CD14-positive monocyte (primary cell): ENCODE results near the gene NCR2. TPM values are rescaled to one million over a fixed set of nuclear protein-coding genes. Genes with fewer than 3 reads are reported as not detected.

ENCODE experiments used
- DNase-seq, 3 donors: peaks; one replicate each; pipeline ENCODE4 v3.0.0-alpha.2; 2011 to 2022
- H2AFZ ChIP-seq: 2 replicates; pipeline ENCODE4 v1.6.0; 2012; ENCODE audit warnings: mild to moderate bottlenecking, low read depth, low read length, inconsistent platforms; ENCODE audit not compliant: insufficient read depth, poor library complexity, severe bottlenecking
- H3K27ac ChIP-seq, 2 donors: 1 replicate in 1 of 2; 2 replicates in 1 of 2; pipeline ENCODE4 v1.5.1; 2012 to 2013; ENCODE audit warnings: low read length in 2 of 2, control low read depth in 1 of 2, inconsistent platforms in 1 of 2, low read depth in 1 of 2, mild to moderate bottlenecking in 1 of 2
- H3K27me3 ChIP-seq, 2 donors: one replicate each; pipeline versions ENCODE4 v1.6.0 to v1.6.1; 2011 to 2013; ENCODE audit warnings: low read length in 2 of 2; ENCODE audit not compliant: control insufficient read depth in 2 of 2, insufficient read depth in 2 of 2
- H3K36me3 ChIP-seq, 2 donors: replicated peaks in 1 of 2; 1 replicate in 1 of 2; 2 replicates in 1 of 2; pipeline versions ENCODE4 v1.5.1 to v1.6.1; 2012 to 2013; ENCODE audit warnings: low read length in 2 of 2, control low read depth in 1 of 2, inconsistent platforms in 1 of 2, mild to moderate bottlenecking in 1 of 2; ENCODE audit not compliant: insufficient read depth in 2 of 2, control insufficient read depth in 1 of 2
- H3K4me1 ChIP-seq, 2 donors: 1 replicate in 1 of 2; 2 replicates in 1 of 2; pipeline versions ENCODE4 v1.5.1 to v1.6.1; 2012 to 2013; ENCODE audit warnings: low read length in 2 of 2, control low read depth in 1 of 2, inconsistent platforms in 1 of 2, mild to moderate bottlenecking in 1 of 2, moderate library complexity in 1 of 2; ENCODE audit not compliant: insufficient read depth in 2 of 2, control insufficient read depth in 1 of 2
- H3K4me2 ChIP-seq: replicated peaks from 2 replicates; pipeline ENCODE3; 2012; ENCODE audit warnings: low read length, moderate library complexity, mild to moderate bottlenecking; ENCODE audit not compliant: poor library complexity, severe bottlenecking; ENCODE audit errors: extremely low read depth
- H3K4me3 ChIP-seq, 3 experiments: fragments of 200-600 bp in 1 of 3; sonication (generic) in 1 of 3; replicated peaks in 1 of 3; 1 replicate in 2 of 3; 2 replicates in 1 of 3; pipeline ENCODE4 v1.5.1; 2011 to 2013; ENCODE audit warnings: low read length in 3 of 3, mild to moderate bottlenecking in 3 of 3, control low read depth in 2 of 3, low read depth in 2 of 3, inconsistent platforms in 1 of 3, moderate library complexity in 1 of 3
- H3K79me2 ChIP-seq: 2 replicates; pipeline ENCODE4 v1.6.0; 2012; ENCODE audit warnings: mild to moderate bottlenecking, control low read depth, inconsistent platforms, low read length, moderate library complexity; ENCODE audit not compliant: insufficient read depth
- H3K9ac ChIP-seq: 2 replicates; pipeline ENCODE4 v1.6.0; 2017; ENCODE audit warnings: low read length, mild to moderate bottlenecking; ENCODE audit not compliant: insufficient read depth, poor library complexity, severe bottlenecking
- H3K9me3 ChIP-seq, 2 donors: replicated peaks in 1 of 2; 1 replicate in 1 of 2; 2 replicates in 1 of 2; pipeline versions ENCODE4 v1.5.1 to v1.6.1; 2012 to 2013; ENCODE audit warnings: low read length in 2 of 2, control low read depth in 1 of 2; ENCODE audit not compliant: control insufficient read depth in 1 of 2, insufficient read depth in 1 of 2
- H4K20me1 ChIP-seq: 2 replicates; pipeline ENCODE4 v1.6.0; 2012; ENCODE audit warnings: mild to moderate bottlenecking, low read length, control low read depth, moderate library complexity; ENCODE audit not compliant: insufficient read depth
- H3K27ac Mint-ChIP-seq, 7 donors: one replicate each; pipeline ENCODE4 v1.8.0; 2020; ENCODE audit warnings: mild to moderate bottlenecking in 7 of 7, mixed read lengths in 7 of 7, moderate library complexity in 6 of 7, inconsistent platforms in 2 of 7
- H3K27me3 Mint-ChIP-seq, 3 donors: one replicate each; pipeline ENCODE4 v1.8.0; 2021 to 2022; ENCODE audit warnings: low read depth in 3 of 3, mild to moderate bottlenecking in 3 of 3, mixed read lengths in 3 of 3, moderate library complexity in 3 of 3, inconsistent platforms in 1 of 3
- H3K36me3 Mint-ChIP-seq, 2 donors: one replicate each; pipeline ENCODE4 v1.8.0; 2020; ENCODE audit warnings: mixed read lengths in 2 of 2, inconsistent platforms in 1 of 2, mild to moderate bottlenecking in 1 of 2
- H3K4me1 Mint-ChIP-seq: one replicate; pipeline ENCODE4 v1.8.0; 2020; ENCODE audit warnings: mild to moderate bottlenecking, mixed read lengths
- H3K4me3 Mint-ChIP-seq, 2 donors: one replicate each; pipeline ENCODE4 v1.8.0; 2020; ENCODE audit warnings: mild to moderate bottlenecking in 2 of 2, mixed read lengths in 2 of 2, moderate library complexity in 1 of 2
- H3K9me3 Mint-ChIP-seq, 7 donors: one replicate each; pipeline ENCODE4 v1.8.0; 2020 to 2022; ENCODE audit warnings: mixed read lengths in 7 of 7, mild to moderate bottlenecking in 6 of 7, moderate library complexity in 6 of 7, inconsistent platforms in 2 of 7
- CTCF ChIP-seq: fragments of 200-600 bp; IDR thresholded peaks from one replicate; pipeline ENCODE4 v1.8.0; 2022; ENCODE audit warnings: antibody characterized with exemption, mild to moderate bottlenecking
- WGBS: methylation state at CpG from one replicate; pipeline ENCODE4 v1.1.5; 2013; ENCODE audit warnings: missing lambda C conversion rate; ENCODE audit not compliant: insufficient coverage; 5-methylcytosine and 5-hydroxymethylcytosine counted together
- intact Hi-C, 2 donors: fragments of 100-400 bp; cut with micrococcal nuclease; formaldehyde crosslinking; loops; one replicate each; pipeline versions ENCODE4 v1.15.0 to v1.15.1; 2023
- polyA plus RNA-seq, 3 donors: library from polyadenylated mRNA; depleted of rRNA in 1 of 3; unstranded in 2 of 3; stranded (reverse) in 1 of 3; fragments of 300-500 nt in 2 of 3; fragments of >200 nt in 1 of 3; fragmentation: Illumina TruSeq in 2 of 3; gene quantifications; 1 replicate in 2 of 3; 2 replicates in 1 of 3; pipeline ENCODE4 v1.2.3, GENCODE V29; 2012 to 2021

The NCR2 gene
- polyA plus RNA-seq, 3 donors: not detected

GRCh38 chr6:41288030-41288753 lies 47.2 kb upstream of the NCR2 start:
- TF ChIP-seq CTCF: no peak
- Histone ChIP-seq H3K27me3 (no peaks in the 10 kb centered on the region), H3K79me2 (peaks cover 22% of the 10 kb centered on the region), H4K20me1 (peaks cover 17% of the 10 kb centered on the region), H3K9ac (no peak overlapping the region), H3K9me3 (no peaks in the 10 kb centered on the region), H3K4me1 (peaks cover 69% of the 10 kb centered on the region in 2 donors), H3K4me2 (no peak overlapping the region), H3K36me3 (no peaks in the 10 kb centered on the region), H2AFZ (no peak overlapping the region), H3K27ac (peak overlapping the region in 1 of 2 donors; percentile 100), H3K4me3 (no peak overlapping the region)
- DNase-seq: peak in 2 of 3 donors; percentile 44 to 67
- WGBS: no CpG with 5 or more reads among the region's 6 CpGs
- peaks cover 33 to 34% of the 10 kb centered on the region in 2 donors for H3K36me3 Mint-ChIP-seq
- H3K9me3 Mint-ChIP-seq: peaks cover 0 to 10% (median 0%) of the 10 kb centered on the region in 7 donors
- intact Hi-C loops: loop anchor here (5.0 to 10.0 kb wide), 2 partner anchors 103 to 106 kb away; no protein-coding TSS in a partner anchor
- H3K27ac Mint-ChIP-seq: peak overlapping the region; percentile 73 to 100 (median 87)
- H3K4me3 Mint-ChIP-seq: no peak overlapping the region
- peaks cover 70% of the 10 kb centered on the region for H3K4me1 Mint-ChIP-seq
- H3K27me3 Mint-ChIP-seq: peaks cover 0 to 12% (median 0%) of the 10 kb centered on the region in 3 donors

- H4K20me1 ChIP-seq: peaks cover 12% of the 10 kb centered on the region
- no peaks in the 10 kb centered on the region for H3K36me3 ChIP-seq
- no peaks in the 10 kb centered on the region for H3K9me3 ChIP-seq
- no peak overlapping the region for H3K4me3 Mint-ChIP-seq
- H3K4me1 Mint-ChIP-seq: peaks cover 65% of the 10 kb centered on the region
- peaks cover 28 to 29% of the 10 kb centered on the region in 2 donors for H3K36me3 Mint-ChIP-seq
- peaks cover 64% of the 10 kb centered on the region in 2 donors for H3K4me1 ChIP-seq
- peaks cover 0 to 7% (median 0%) of the 10 kb centered on the region in 7 donors for H3K9me3 Mint-ChIP-seq
- no peak for TF ChIP-seq CTCF
- H3K9ac ChIP-seq: no peak overlapping the region
- H3K4me2 ChIP-seq: no peak overlapping the region
- no CpG with 5 or more reads among the region's 2 CpGs for WGBS
- peaks cover 22% of the 10 kb centered on the region for H3K79me2 ChIP-seq
- H3K27ac Mint-ChIP-seq: peak overlapping the region; percentile 73 to 100 (median 87)
- no peak overlapping the region for H3K4me3 ChIP-seq
- no peak for DNase-seq
- H3K27me3 Mint-ChIP-seq: peaks cover 0 to 13% (median 0%) of the 10 kb centered on the region in 3 donors
- H3K27ac ChIP-seq: peak overlapping the region in 1 of 2 donors; percentile 100
- intact Hi-C loops: loop anchor here (5.0 to 10.0 kb wide), 2 partner anchors 104 to 106 kb away; no protein-coding TSS in a partner anchor
- no peak overlapping the region for H2AFZ ChIP-seq
- no peaks in the 10 kb centered on the region for H3K27me3 ChIP-seq
These were observed 46.7 kb upstream of the NCR2 start for GRCh38 chr6:41288754-41289129.
